Esophagus muscularis mucosa (tissue), 4 donors: Measurements from ENCODE around the gene PSTPIP2. TPM values are rescaled to one million over a fixed set of nuclear protein-coding genes. Genes with fewer than 3 reads are reported as not detected.
A peak's percentile ranks its signal among the peaks of the same experiment; 100 is the strongest.

ENCODE experiments used
- DNase-seq: peaks from one replicate; pipeline ENCODE4 v3.0.0-alpha.2; 2017; ENCODE audit errors: extremely low spot score
- H3K27ac ChIP-seq, 4 donors: fragments of 200-600 bp; sonication (generic); replicated peaks in 1 of 4; 1 replicate in 3 of 4; 2 replicates in 1 of 4; pipeline ENCODE4 v1.5.1; 2016 to 2019; ENCODE audit warnings: mild to moderate bottlenecking in 1 of 4
- H3K27me3 ChIP-seq, 4 donors: fragments of 200-600 bp; sonication (generic); one replicate each; pipeline versions ENCODE4 v1.5.1 to v1.6.0; 2016 to 2019
- H3K36me3 ChIP-seq, 4 donors: fragments of 200-600 bp; sonication (generic); one replicate each; pipeline ENCODE4 v1.5.1; 2016 to 2019
- H3K4me1 ChIP-seq, 4 donors: fragments of 200-600 bp; sonication (generic); one replicate each; pipeline ENCODE4 v1.5.1; 2016 to 2019
- H3K4me3 ChIP-seq, 4 donors: fragments of 200-600 bp; sonication (generic); 1 replicate in 2 of 4; 2 replicates in 2 of 4; pipeline ENCODE4 v1.5.1; 2016 to 2019; ENCODE audit warnings: mild to moderate bottlenecking in 4 of 4, moderate library complexity in 1 of 4
- H3K9me3 ChIP-seq, 4 donors: fragments of 200-600 bp; sonication (generic); 1 replicate in 3 of 4; 2 replicates in 1 of 4; pipeline ENCODE4 v1.5.1; 2016 to 2019
- CTCF ChIP-seq, 3 experiments: fragments of 200-600 bp in 2 of 3; fragments of 450-650 bp in 1 of 3; sonication (generic) in 2 of 3; IDR thresholded peaks; one replicate each; pipeline ENCODE4 v1.5.1; 2017 to 2019; ENCODE audit warnings: antibody characterized with exemption in 3 of 3, mild to moderate bottlenecking in 2 of 3, moderate library complexity in 1 of 3
- EP300 ChIP-seq: sonication (generic); formaldehyde crosslinking; IDR thresholded peaks from one replicate; pipeline ENCODE4 v1.6.1; 2017; ENCODE audit warnings: antibody characterized with exemption
- POLR2A ChIP-seq: fragments of 450-650 bp; IDR thresholded peaks from one replicate; pipeline ENCODE4 v1.6.1; 2017; ENCODE audit warnings: antibody characterized with exemption, moderate library complexity, mild to moderate bottlenecking, low read depth
- POLR2AphosphoS5 ChIP-seq, 2 donors: sonication (generic); formaldehyde crosslinking; IDR thresholded peaks; one replicate each; pipeline ENCODE4 v1.6.1; 2017; ENCODE audit warnings: antibody characterized with exemption in 2 of 2
- WGBS: methylation state at CpG from one replicate; pipeline ENCODE4 v1.1.5; 2018; 5-methylcytosine and 5-hydroxymethylcytosine counted together
- intact Hi-C: fragments of 100-400 bp; cut with DNase I; formaldehyde crosslinking; loops from one replicate; pipeline ENCODE4 v1.15.1; 2023
- total RNA-seq, 4 donors: library from RNA; depleted of rRNA; stranded (reverse); fragments of >200 nt; gene quantifications; one replicate each; pipeline versions ENCODE4 v1.1.0 to v1.2.1, GENCODE V29; 2016

Gene PSTPIP2
- total RNA-seq, 4 donors from 2014 or later, result 5.6 to 10.8 (median 7.3) TPM

GRCh38 chr18:45980229-45980628 is 91.8 kb downstream of the PSTPIP2 start:
- no peak for DNase-seq
- Histone ChIP-seq H3K36me3 (no peaks in the 10 kb centered on the region), H3K9me3 (no peaks in the 10 kb centered on the region), H3K27ac (no peak overlapping the region), H3K4me3 (no peak overlapping the region), H3K27me3 (no peaks in the 10 kb centered on the region), H3K4me1 (no peaks in the 10 kb centered on the region)
- intact Hi-C loops, result no loop called here
- TF ChIP-seq EP300 (no peak), CTCF (IDR thresholded peaks at IDR 0.05) (no peak), POLR2AphosphoS5 (IDR thresholded peaks at IDR 0.05) (no peak), POLR2A (no peak)
- WGBS, result 88% methylated on average over 2 of the region's 2 CpGs

- Histone ChIP-seq H3K36me3 (no peaks in the 10 kb centered on the region), H3K27ac (no peak overlapping the region), H3K9me3 (no peaks in the 10 kb centered on the region), H3K4me1 (peaks cover 0 to 9% (median 0%) of the 10 kb centered on the region in 4 donors), H3K27me3 (no peaks in the 10 kb centered on the region), H3K4me3 (no peak overlapping the region)
- no peak for DNase-seq
- WGBS, result no CpG with 5 or more reads among the region's 1 CpG
- TF ChIP-seq EP300, result no peak
- no peak for TF ChIP-seq POLR2AphosphoS5 (IDR thresholded peaks at IDR 0.05)
- no peak for TF ChIP-seq POLR2A
- no peak for TF ChIP-seq CTCF (IDR thresholded peaks at IDR 0.05)
- intact Hi-C loops, result loop anchor here (10.0 kb wide), 1 partner anchor 313 kb away; no protein-coding TSS in a partner anchor
Measured at GRCh38 chr18:45978084-45978483, 94.0 kb downstream of the PSTPIP2 start.

GRCh38 chr18:45976974-45977373 is 95.1 kb downstream of the PSTPIP2 start:
- 88% methylated on average over 5 of the region's 5 CpGs for WGBS
- intact Hi-C loops, result loop anchor here (10.0 kb wide), 1 partner anchor 312 kb away; no protein-coding TSS in a partner anchor
- H3K4me1 ChIP-seq, result peaks cover 0 to 9% (median 0%) of the 10 kb centered on the region in 4 donors

GRCh38 chr18:45976566-45976965 is 95.5 kb downstream of the PSTPIP2 start:
- Histone ChIP-seq H3K36me3 (no peaks in the 10 kb centered on the region), H3K9me3 (no peaks in the 10 kb centered on the region), H3K27ac (no peak overlapping the region), H3K4me1 (peaks cover 0 to 9% (median 0%) of the 10 kb centered on the region in 4 donors), H3K4me3 (no peak overlapping the region), H3K27me3 (no peaks in the 10 kb centered on the region)
- no peak for DNase-seq
- 17% methylated on average over 1 of the region's 1 CpG for WGBS
- intact Hi-C loops, result loop anchor here (10.0 kb wide), 1 partner anchor 312 kb away; no protein-coding TSS in a partner anchor
- TF ChIP-seq POLR2AphosphoS5 (IDR thresholded peaks at IDR 0.05) (no peak), EP300 (no peak), CTCF (IDR thresholded peaks at IDR 0.05) (no peak), POLR2A (no peak)

More at GRCh38 chr18:45976974-45977373, 95.1 kb downstream of the PSTPIP2 start:
- no peaks in the 10 kb centered on the region for H3K9me3 ChIP-seq
- H3K27me3 ChIP-seq, result no peaks in the 10 kb centered on the region
- no peaks in the 10 kb centered on the region for H3K36me3 ChIP-seq
- DNase-seq, result no peak
- H3K4me3 ChIP-seq, result no peak overlapping the region
- TF ChIP-seq CTCF (IDR thresholded peaks at IDR 0.05), result no peak
- TF ChIP-seq EP300, result no peak
- TF ChIP-seq POLR2A, result no peak
- no peak for TF ChIP-seq POLR2AphosphoS5 (IDR thresholded peaks at IDR 0.05)
- no peak overlapping the region for H3K27ac ChIP-seq

- H3K4me3 ChIP-seq, result no peak overlapping the region
- intact Hi-C loops, result loop anchor here (10.0 kb wide), 1 partner anchor 309 kb away; no protein-coding TSS in a partner anchor
- TF ChIP-seq EP300 (no peak), CTCF (IDR thresholded peaks at IDR 0.05) (peak; percentile 68 to 77 (median 69)), POLR2A (no peak), POLR2AphosphoS5 (IDR thresholded peaks at IDR 0.05) (no peak)
Measured at GRCh38 chr18:45974088-45974536, 97.9 kb downstream of the PSTPIP2 start.

More at GRCh38 chr18:45974088-45974536, 97.9 kb downstream of the PSTPIP2 start:
- Histone ChIP-seq H3K9me3 (no peaks in the 10 kb centered on the region), H3K4me1 (peaks cover 0 to 9% (median 0%) of the 10 kb centered on the region in 4 donors), H3K36me3 (no peaks in the 10 kb centered on the region), H3K27ac (no peak overlapping the region), H3K27me3 (no peaks in the 10 kb centered on the region)
- 28% methylated on average over 5 of the region's 5 CpGs for WGBS
- DNase-seq, result no peak
